Stomach smooth muscle (tissue), 2 donors: Measurements from ENCODE around the gene MYO3A.

Experiments
- H3K27ac ChIP-seq: one replicate; pipeline ENCODE4 v1.7.0; 2013; ENCODE audit warnings: mild to moderate bottlenecking, low read length, inconsistent platforms
- H3K27me3 ChIP-seq, 2 donors: one replicate each; pipeline ENCODE4 v1.7.0; 2013; ENCODE audit warnings: low read length in 2 of 2; ENCODE audit not compliant: insufficient read depth in 2 of 2, control insufficient read depth in 1 of 2
- H3K36me3 ChIP-seq, 2 donors: one replicate each; pipeline ENCODE4 v1.7.0; 2013; ENCODE audit warnings: low read length in 2 of 2; ENCODE audit not compliant: control insufficient read depth in 2 of 2, insufficient read depth in 2 of 2
- H3K4me1 ChIP-seq: one replicate; pipeline ENCODE4 v1.7.0; 2013; ENCODE audit warnings: low read length; ENCODE audit not compliant: control insufficient read depth, insufficient read depth
- H3K4me3 ChIP-seq, 2 donors: one replicate each; pipeline ENCODE4 v1.7.0; 2013; ENCODE audit warnings: low read length in 2 of 2
- H3K9ac ChIP-seq, 2 donors: one replicate each; pipeline ENCODE4 v1.7.0; 2013; ENCODE audit warnings: low read length in 2 of 2, mild to moderate bottlenecking in 1 of 2
- H3K9me3 ChIP-seq, 2 donors: one replicate each; pipeline ENCODE4 v1.7.0; 2013; ENCODE audit warnings: low read length in 2 of 2; ENCODE audit not compliant: control insufficient read depth in 2 of 2
- donor health status: healthy.
- donor health status: Pancreatic carcinoma.

The MYO3A gene

DNA sequence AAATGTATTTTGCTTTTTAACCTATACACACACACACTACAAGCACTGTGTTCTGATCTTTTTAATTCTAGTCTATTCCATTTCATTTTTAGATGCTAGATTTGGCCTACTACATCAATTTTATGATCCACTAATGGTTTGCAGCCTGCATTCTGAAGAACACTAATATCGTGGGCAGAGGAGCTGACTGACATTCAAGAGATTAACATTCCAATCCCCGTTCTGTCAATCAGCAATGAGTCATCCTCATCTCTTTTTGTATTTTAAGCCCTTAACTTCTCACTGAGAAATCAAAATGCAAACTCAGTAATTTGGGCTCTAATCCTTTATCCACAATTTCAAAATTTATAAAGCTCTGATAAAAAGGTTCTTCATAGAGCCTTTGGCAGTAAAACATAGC is 235.4 kb downstream of the MYO3A start:
- Histone ChIP-seq H3K4me1 (no peaks in the 10 kb centered on the region), H3K9me3 (no peaks in the 10 kb centered on the region), H3K27me3 (no peaks in the 10 kb centered on the region), H3K4me3 (no peak overlapping the region), H3K27ac (no peak overlapping the region), H3K9ac (no peak overlapping the region), H3K36me3 (no peaks in the 10 kb centered on the region)

- no peak overlapping the region for H3K4me3 ChIP-seq
- H3K9ac ChIP-seq: no peak overlapping the region
- H3K27ac ChIP-seq: no peak overlapping the region
- H3K27me3 ChIP-seq: no peaks in the 10 kb centered on the region
- H3K4me1 ChIP-seq: no peaks in the 10 kb centered on the region
- no peaks in the 10 kb centered on the region for H3K9me3 ChIP-seq
- H3K36me3 ChIP-seq: no peaks in the 10 kb centered on the region
These were observed 238.1 kb downstream of the MYO3A start for GRCh38 chr10:26172131-26172530.

DNA sequence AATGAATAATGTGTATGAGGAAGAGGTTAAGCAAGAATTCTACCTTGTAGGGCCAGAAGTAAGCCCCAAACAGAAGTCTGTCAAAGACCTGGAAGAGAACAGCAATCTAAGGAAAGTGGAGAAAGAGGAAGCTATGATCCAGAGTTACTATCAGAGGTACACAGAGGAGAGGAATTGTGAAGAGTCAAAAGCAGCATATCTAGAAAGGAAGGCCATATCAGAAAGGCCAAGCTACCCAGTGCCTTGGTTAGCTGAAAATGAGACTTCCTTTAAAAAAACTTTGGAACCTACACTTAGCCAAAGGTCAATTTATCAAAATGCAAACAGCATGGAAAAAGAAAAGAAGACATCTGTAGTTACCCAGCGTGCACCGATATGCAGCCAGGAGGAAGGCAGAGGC is 239.8 kb downstream of the MYO3A start:
- H3K36me3 ChIP-seq: no peaks in the 10 kb centered on the region
- H3K9me3 ChIP-seq: no peaks in the 10 kb centered on the region
- no peak overlapping the region for H3K4me3 ChIP-seq
- no peak overlapping the region for H3K27ac ChIP-seq
- no peaks in the 10 kb centered on the region for H3K27me3 ChIP-seq
- no peaks in the 10 kb centered on the region for H3K4me1 ChIP-seq
- no peak overlapping the region for H3K9ac ChIP-seq

- H3K27ac ChIP-seq: no peak overlapping the region
- H3K27me3 ChIP-seq: no peaks in the 10 kb centered on the region
- no peak overlapping the region for H3K4me3 ChIP-seq
- H3K36me3 ChIP-seq: no peaks in the 10 kb centered on the region
- H3K9ac ChIP-seq: no peak overlapping the region
- no peaks in the 10 kb centered on the region for H3K9me3 ChIP-seq
- H3K4me1 ChIP-seq: no peaks in the 10 kb centered on the region
These were observed 243.3 kb downstream of the MYO3A start for GRCh38 chr10:26177341-26177740.

DNA sequence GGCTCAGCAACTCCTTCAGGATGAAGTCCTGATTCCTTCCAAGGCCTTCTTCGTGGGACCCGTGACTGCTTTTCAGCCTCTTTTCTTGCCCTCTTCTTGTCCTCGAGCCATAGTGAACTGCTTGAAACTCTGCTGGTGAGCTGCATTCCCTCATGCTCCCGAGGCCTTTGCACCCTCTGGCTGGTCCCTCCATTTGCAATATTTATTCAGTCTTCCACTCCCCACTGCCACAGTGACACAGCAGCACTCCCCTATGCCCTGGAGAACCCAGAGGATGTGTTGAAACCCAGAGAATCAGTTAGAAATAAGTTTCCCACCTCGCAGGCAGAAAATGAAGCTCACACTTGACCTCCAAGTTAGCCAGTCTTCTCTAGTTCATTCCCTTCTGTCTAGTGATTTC is 260.2 kb downstream of the MYO3A start:
- no peaks in the 10 kb centered on the region for H3K4me1 ChIP-seq
- no peaks in the 10 kb centered on the region for H3K9me3 ChIP-seq
- no peak overlapping the region for H3K4me3 ChIP-seq
- no peaks in the 10 kb centered on the region for H3K27me3 ChIP-seq
- no peak overlapping the region for H3K9ac ChIP-seq
- no peak overlapping the region for H3K27ac ChIP-seq
- H3K36me3 ChIP-seq: no peaks in the 10 kb centered on the region

GRCh38 chr10:26197248-26197647 is 263.2 kb downstream of the MYO3A start:
- no peak overlapping the region for H3K9ac ChIP-seq
- no peaks in the 10 kb centered on the region for H3K9me3 ChIP-seq
- no peaks in the 10 kb centered on the region for H3K4me1 ChIP-seq
- no peaks in the 10 kb centered on the region for H3K27me3 ChIP-seq
- H3K27ac ChIP-seq: no peak overlapping the region
- H3K36me3 ChIP-seq: no peaks in the 10 kb centered on the region
- H3K4me3 ChIP-seq: no peak overlapping the region

- Histone ChIP-seq H3K36me3 (no peaks in the 10 kb centered on the region), H3K27ac (no peak overlapping the region), H3K4me3 (no peak overlapping the region), H3K9me3 (no peaks in the 10 kb centered on the region), H3K27me3 (no peaks in the 10 kb centered on the region), H3K4me1 (no peaks in the 10 kb centered on the region), H3K9ac (no peak overlapping the region)
These were observed 264.1 kb downstream of the MYO3A start for GRCh38 chr10:26198119-26198518.

GRCh38 chr10:26199841-26200240 is 265.8 kb downstream of the MYO3A start:
- H3K4me1 ChIP-seq: no peaks in the 10 kb centered on the region
- no peaks in the 10 kb centered on the region for H3K27me3 ChIP-seq
- H3K9ac ChIP-seq: no peak overlapping the region
- no peaks in the 10 kb centered on the region for H3K36me3 ChIP-seq
- no peaks in the 10 kb centered on the region for H3K9me3 ChIP-seq
- no peak overlapping the region for H3K4me3 ChIP-seq
- H3K27ac ChIP-seq: no peak overlapping the region

- peaks cover 0 to 2% of the 10 kb centered on the region in 2 donors for H3K9me3 ChIP-seq
- no peak overlapping the region for H3K9ac ChIP-seq
- H3K4me3 ChIP-seq: no peak overlapping the region
- no peaks in the 10 kb centered on the region for H3K36me3 ChIP-seq
- H3K4me1 ChIP-seq: no peaks in the 10 kb centered on the region
- no peaks in the 10 kb centered on the region for H3K27me3 ChIP-seq
- no peak overlapping the region for H3K27ac ChIP-seq
These were observed 271.2 kb downstream of the MYO3A start for GRCh38 chr10:26205223-26205622.

DNA sequence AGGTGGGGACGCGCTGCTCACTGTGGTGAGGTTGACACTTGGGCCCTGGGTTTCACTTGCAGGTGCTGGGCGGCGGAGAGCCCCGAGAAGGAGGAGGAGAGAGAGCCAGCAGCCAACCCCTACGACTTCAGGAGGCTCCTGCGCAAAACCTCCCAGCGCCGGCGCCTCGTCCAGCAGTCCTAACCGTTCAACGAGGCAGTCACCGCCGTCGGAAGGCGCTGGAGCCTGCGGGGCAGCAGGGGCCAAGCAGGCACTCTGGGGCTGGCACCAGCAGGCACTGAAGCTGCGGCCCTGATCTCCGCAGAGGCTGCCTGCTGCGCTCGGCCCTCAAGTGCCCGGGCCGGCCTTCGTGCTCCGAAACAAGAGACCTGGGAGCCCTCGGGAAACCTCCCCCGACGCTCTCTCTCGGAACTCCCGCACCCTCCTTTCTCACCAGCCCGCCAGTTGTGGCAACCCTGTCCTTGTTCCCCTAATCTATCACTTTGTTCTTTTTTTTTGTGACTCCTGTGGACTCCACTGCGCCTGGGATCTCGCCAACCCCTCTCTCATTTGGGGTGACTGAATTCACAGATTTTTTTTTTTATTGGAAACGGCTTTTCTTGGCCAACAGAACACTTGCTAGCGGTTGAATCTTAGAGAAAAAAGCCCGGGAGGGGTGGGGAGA is 277.9 kb downstream of the MYO3A start:
- Histone ChIP-seq H3K9me3 (peaks cover 0 to 2% of the 10 kb centered on the region in 2 donors), H3K4me1 (peaks cover 12% of the 10 kb centered on the region), H3K27ac (no peak overlapping the region), H3K4me3 (no peak overlapping the region), H3K36me3 (no peaks in the 10 kb centered on the region), H3K9ac (no peak overlapping the region), H3K27me3 (peaks cover 34 to 46% of the 10 kb centered on the region in 2 donors)

DNA sequence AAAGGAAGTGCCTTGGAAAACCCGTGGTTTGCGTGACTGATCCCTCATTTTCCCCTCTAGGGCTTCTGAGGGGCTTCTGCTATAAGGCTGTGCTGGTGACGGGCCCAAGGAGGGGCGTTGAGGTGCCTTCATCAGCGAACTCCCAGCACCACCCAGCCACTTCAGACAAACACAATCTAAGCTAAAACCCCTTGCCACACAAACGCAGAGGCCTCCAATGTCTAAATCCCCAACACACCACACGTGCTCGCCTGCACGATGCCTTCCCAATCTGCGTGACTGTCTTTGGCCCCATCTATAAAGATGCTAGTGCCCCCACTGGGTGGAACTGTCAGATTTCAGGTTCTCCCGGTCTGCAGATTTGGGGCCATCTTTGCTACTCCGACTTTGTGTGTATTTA is 278.5 kb downstream of the MYO3A start:
- H3K9ac ChIP-seq: no peak overlapping the region
- peaks cover 40 to 52% of the 10 kb centered on the region in 2 donors for H3K27me3 ChIP-seq
- H3K9me3 ChIP-seq: peaks cover 0 to 2% of the 10 kb centered on the region in 2 donors
- peaks cover 14% of the 10 kb centered on the region for H3K4me1 ChIP-seq
- no peaks in the 10 kb centered on the region for H3K36me3 ChIP-seq
- no peak overlapping the region for H3K4me3 ChIP-seq
- no peak overlapping the region for H3K27ac ChIP-seq
